22Rv1 (cell line): ENCODE results near the gene SP5.
"Not testable (repeated sequence)": the region's sequence is repeated elsewhere in the genome, so short reads cannot be mapped to it uniquely, and the experiment has no call there.

Source experiments
- H3K27ac ChIP-seq: fragments of 450-650 bp; 2 replicates; pipeline ENCODE4 v1.5.1; 2017
- CTCF ChIP-seq: fragments of 450-650 bp; IDR thresholded peaks from 2 replicates; pipeline ENCODE4 v1.5.1; 2017; ENCODE audit warnings: mild to moderate bottlenecking
- ZFX ChIP-seq: fragments of 450-650 bp; IDR thresholded peaks from 2 replicates; pipeline ENCODE4 v1.6.1; 2017; ENCODE audit warnings: antibody characterized with exemption, borderline replicate concordance

Gene SP5

GRCh38 chr2:170742000-170742399, 26.9 kb downstream of the SP5 start:
- TF ChIP-seq ZFX = no peak
- TF ChIP-seq CTCF = no peak
- H3K27ac ChIP-seq = no peak overlapping the region

DNA sequence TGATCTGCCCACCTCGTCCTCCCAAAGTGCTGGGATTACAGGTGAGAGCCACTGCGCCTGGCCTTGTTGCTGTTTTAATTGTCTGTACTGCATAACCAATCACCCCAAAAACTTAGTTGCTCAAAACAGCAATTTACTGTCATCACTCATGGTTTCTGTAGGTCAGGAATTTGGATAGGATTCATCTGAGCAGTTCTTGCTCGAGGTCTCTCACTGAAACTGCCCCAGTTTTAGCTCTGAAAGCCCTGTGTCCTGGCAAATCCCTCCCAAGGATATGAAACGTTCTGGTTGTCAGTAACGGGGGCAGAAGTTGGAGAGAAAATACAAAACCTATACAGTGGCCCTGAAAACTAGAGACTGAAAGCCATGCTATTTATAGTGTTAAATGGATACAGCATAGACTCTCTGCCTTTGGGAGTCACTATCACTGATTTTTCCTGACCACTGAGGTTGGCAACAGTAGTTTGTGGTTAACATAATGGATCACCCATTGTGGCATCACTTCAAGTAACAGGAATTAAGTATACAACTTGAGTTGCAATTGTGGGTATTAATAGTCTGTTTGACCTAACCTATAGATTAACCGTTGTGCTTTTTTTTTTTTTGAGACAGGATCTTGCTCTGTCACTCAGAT, 27.9 kb downstream of the SP5 start:
- TF ChIP-seq ZFX (no peak), CTCF (no peak)
- no peak overlapping the region for H3K27ac ChIP-seq

- H3K27ac ChIP-seq = no peak overlapping the region
- TF ChIP-seq CTCF (no peak), ZFX (no peak)
Observed at GRCh38 chr2:170743530-170744239, 28.5 kb downstream of the SP5 start.

DNA sequence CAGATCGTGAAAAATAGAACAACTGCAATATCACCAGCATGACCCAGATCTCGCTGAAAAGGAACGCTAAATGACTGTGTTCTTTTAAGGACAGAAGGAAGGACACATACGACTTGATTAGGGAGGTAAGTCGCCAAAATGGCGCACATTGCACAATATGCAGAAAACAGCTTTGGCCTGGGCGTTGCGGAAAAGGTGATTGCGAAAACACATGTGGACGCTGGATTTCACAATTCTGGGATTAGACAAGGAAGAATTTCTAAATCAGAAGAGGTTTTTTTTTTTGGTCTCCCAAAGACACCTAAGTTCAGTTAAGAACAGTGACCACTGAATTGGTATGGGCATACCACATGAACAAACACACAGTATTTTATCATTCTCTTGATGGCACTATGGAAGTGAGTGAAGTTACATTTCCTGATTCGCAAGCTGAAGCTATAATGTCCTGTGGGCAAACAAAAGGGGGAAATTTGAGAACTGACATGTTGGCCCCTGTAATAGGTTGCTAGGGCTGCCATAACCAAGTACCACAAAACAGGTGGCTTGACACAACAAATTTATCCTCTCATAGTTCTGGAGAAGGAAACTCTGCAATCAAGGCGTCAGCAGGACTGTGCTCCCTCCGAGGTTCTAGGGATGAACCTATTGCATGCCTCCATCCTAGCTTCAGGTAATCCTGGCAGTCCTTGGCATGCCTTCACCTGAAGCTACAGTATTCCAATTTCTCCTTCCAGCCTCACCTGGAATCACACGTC, 29.3 kb downstream of the SP5 start:
- H3K27ac ChIP-seq = no peak overlapping the region
- no peak for TF ChIP-seq ZFX
- TF ChIP-seq CTCF = no peak

- no peak for TF ChIP-seq ZFX
- TF ChIP-seq CTCF = no peak
- H3K27ac ChIP-seq = no peak overlapping the region
Observed at GRCh38 chr2:170745305-170745704, 30.2 kb downstream of the SP5 start.

DNA sequence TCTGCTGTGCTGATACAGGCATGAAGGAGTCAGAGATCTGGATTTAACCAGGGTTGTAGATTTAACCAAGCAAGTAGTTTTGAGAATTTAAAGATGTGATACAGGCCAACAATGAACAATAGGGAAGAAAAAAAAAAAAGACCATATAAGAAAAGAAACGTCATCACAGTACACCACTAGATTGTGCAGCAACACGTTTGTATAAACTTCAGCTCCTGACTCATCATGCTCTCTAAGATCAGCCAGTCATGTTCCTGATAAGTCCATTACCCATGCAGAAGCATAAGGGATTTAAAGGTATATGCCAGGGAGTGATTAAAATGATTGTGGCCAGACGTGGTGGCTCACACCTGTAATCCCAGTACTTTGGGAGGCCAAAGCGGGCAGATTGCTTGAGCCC, 32.8 kb downstream of the SP5 start:
- no peak for TF ChIP-seq CTCF
- no peak for TF ChIP-seq ZFX

DNA sequence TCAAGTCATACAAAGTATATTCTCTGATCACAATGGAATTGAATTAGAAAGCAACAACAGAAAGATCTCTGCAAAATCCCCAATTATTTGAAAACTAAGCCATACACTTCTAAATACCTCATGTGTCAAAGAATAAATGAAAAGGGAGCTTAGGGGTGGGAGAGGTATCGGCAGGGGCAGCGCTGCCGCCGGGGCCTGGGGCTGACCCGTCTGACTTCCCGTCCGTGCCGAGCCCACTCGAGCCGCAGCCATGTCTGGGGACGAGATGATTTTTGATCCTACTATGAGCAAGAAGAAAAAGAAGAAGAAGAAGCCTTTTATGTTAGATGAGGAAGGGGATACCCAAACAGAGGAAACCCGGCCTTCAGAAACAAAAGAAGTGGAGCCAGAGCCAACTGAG, 36.4 kb downstream of the SP5 start:
- H3K27ac ChIP-seq = not testable (repeated sequence)

More for the DNA sequence above, 32.8 kb downstream of the SP5 start:
- H3K27ac ChIP-seq = no peak overlapping the region
